Lower leg skin (tissue), 4 donors: Measurements from ENCODE around the gene ZFY. TPM values are rescaled to one million over a fixed set of nuclear protein-coding genes. Genes with fewer than 3 reads are reported as not detected.

Experiments used
- DNase-seq, 2 donors: peaks; one replicate each; pipeline ENCODE4 v3.0.0-alpha.2; 2019; ENCODE audit warnings: low spot score in 2 of 2
- H3K4me3 ChIP-seq: fragments of 200-600 bp; sonication (generic); 2 replicates; pipeline ENCODE4 v1.5.1; 2017; ENCODE audit warnings: mild to moderate bottlenecking, low read depth; ENCODE audit not compliant: poor library complexity, severe bottlenecking
- CTCF ChIP-seq, 3 donors: fragments of 450-650 bp; IDR thresholded peaks; one replicate each; pipeline ENCODE4 v1.5.1; 2016; ENCODE audit warnings: antibody characterized with exemption in 3 of 3, mild to moderate bottlenecking in 3 of 3, moderate library complexity in 2 of 3
- POLR2A ChIP-seq, 2 donors: fragments of 450-650 bp; IDR thresholded peaks; one replicate each; pipeline ENCODE4 v1.6.1; 2016 to 2017; ENCODE audit warnings: antibody characterized with exemption in 2 of 2, mild to moderate bottlenecking in 1 of 2, moderate library complexity in 1 of 2
- WGBS, 2 donors: methylation state at CpG; one replicate each; pipeline ENCODE4 v1.1.5; 2018; 5-methylcytosine and 5-hydroxymethylcytosine counted together
- intact Hi-C: fragments of 100-400 bp; cut with DNase I; formaldehyde crosslinking; loops from one replicate; pipeline ENCODE4 v1.15.0; 2023; ENCODE audit warnings: low total_unique reads
- total RNA-seq, 4 donors: library from RNA; depleted of rRNA; stranded (reverse); fragments of >200 nt; gene quantifications; one replicate each; pipeline ENCODE4 v1.1.0, GENCODE V29; 2016

Gene ZFY
- total RNA-seq, 4 donors from 2014 or later, result 17.3 to 18.6 TPM; not detected in 2

GRCh38 chrY:3016594-3016993, 81.4 kb downstream of the ZFY start:
- 59% methylated on average over 1 of the region's 1 CpG; no CpG with 5 or more reads in 1 of the 2 donors for WGBS, 2 donors
- intact Hi-C loops, result no loop called here
- TF ChIP-seq CTCF (IDR thresholded peaks at IDR 0.05) (no peak), POLR2A (IDR thresholded peaks at IDR 0.05) (no peak)

GRCh38 chrY:3018546-3018945, 83.4 kb downstream of the ZFY start:
- no peak overlapping the region for H3K4me3 ChIP-seq
- intact Hi-C loops, result no loop called here
- no peak for DNase-seq
- TF ChIP-seq CTCF (IDR thresholded peaks at IDR 0.05) (no peak), POLR2A (IDR thresholded peaks at IDR 0.05) (no peak)
- WGBS, 2 donors, result 73% methylated on average over 1 of the region's 1 CpG; no CpG with 5 or more reads in 1 of the 2 donors

More at GRCh38 chrY:3016594-3016993, 81.4 kb downstream of the ZFY start:
- no peak for DNase-seq
- no peak overlapping the region for H3K4me3 ChIP-seq

GRCh38 chrY:3019584-3019983, 84.4 kb downstream of the ZFY start:
- WGBS, 2 donors, result 84% methylated on average over 10 of the region's 11 CpGs; no CpG with 5 or more reads in 1 of the 2 donors
- TF ChIP-seq CTCF (IDR thresholded peaks at IDR 0.05), result no peak
- no peak for TF ChIP-seq POLR2A (IDR thresholded peaks at IDR 0.05)
- intact Hi-C loops, result no loop called here
- no peak overlapping the region for H3K4me3 ChIP-seq
- DNase-seq, result no peak

GRCh38 chrY:3021176-3021575, 86.0 kb downstream of the ZFY start:
- TF ChIP-seq POLR2A (IDR thresholded peaks at IDR 0.05) (no peak), CTCF (IDR thresholded peaks at IDR 0.05) (no peak)
- H3K4me3 ChIP-seq, result no peak overlapping the region
- 57% methylated on average over 2 of the region's 2 CpGs; no CpG with 5 or more reads in 1 of the 2 donors for WGBS, 2 donors
- intact Hi-C loops, result no loop called here
- DNase-seq, result no peak

- DNase-seq, result no peak
- 63% methylated on average over 2 of the region's 2 CpGs; no CpG with 5 or more reads in 1 of the 2 donors for WGBS, 2 donors
- intact Hi-C loops, result no loop called here
- TF ChIP-seq CTCF (IDR thresholded peaks at IDR 0.05), result no peak
- no peak for TF ChIP-seq POLR2A (IDR thresholded peaks at IDR 0.05)
- no peak overlapping the region for H3K4me3 ChIP-seq
Measured at GRCh38 chrY:3023606-3024005, 88.4 kb downstream of the ZFY start.

GRCh38 chrY:3025357-3025756, 90.2 kb downstream of the ZFY start:
- intact Hi-C loops, result no loop called here
- no peak for DNase-seq
- H3K4me3 ChIP-seq, result no peak overlapping the region
- WGBS, 2 donors, result 100% methylated on average over 1 of the region's 1 CpG; no CpG with 5 or more reads in 1 of the 2 donors
- TF ChIP-seq CTCF (IDR thresholded peaks at IDR 0.05) (no peak), POLR2A (IDR thresholded peaks at IDR 0.05) (no peak)
